Caki2 (cell line): ENCODE results near the gene TNC. TPM values are rescaled to one million over a fixed set of nuclear protein-coding genes. Genes with fewer than 3 reads are reported as not detected.

Experiments
- DNase-seq: peaks from one replicate; pipeline ENCODE4 v3.0.0-alpha.2; 2015; ENCODE audit warnings: low read depth
- in situ Hi-C: cut with HindIII; loops from 2 replicates; pipeline ENCODE4 v1.10.0; 2016; ENCODE audit warnings: low sequenced_read_pairs, low pct_unique_long_range_greater_than_20kb, mixed read lengths
- total RNA-seq: library from RNA; depleted of rRNA; stranded (reverse); fragments of >200 nt; shearing (Covaris generic); gene quantifications from 2 replicates; pipeline ENCODE4 v1.2.3, GENCODE V29; 2014; ENCODE audit warnings: low replicate concordance

The TNC gene
- total RNA-seq, 1 experiment from 2014 or later = 3.3 TPM

GRCh38 chr9:115071176-115071575, 46.8 kb downstream of the TNC start:
- in situ Hi-C loops = no loop called here
- DNase-seq = no peak

DNA sequence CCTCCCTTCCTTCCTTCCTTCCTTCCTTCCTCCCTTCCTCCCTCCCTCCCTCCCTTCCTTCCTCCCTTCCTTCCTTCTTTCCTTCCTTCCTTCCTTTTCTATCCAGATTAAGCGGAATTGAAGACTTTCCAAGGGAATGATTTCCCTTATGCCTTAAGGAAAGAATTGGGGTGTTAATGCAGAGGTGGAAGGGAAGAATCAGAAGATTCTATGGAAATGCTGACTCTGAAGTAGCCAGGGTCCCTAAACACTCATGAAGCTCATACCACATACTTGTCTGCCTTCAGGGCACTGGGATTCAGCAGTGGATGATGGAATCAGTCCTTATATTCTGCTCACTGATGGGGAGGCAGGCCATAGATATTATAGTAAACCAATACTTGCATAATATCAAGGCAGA, 48.2 kb downstream of the TNC start:
- in situ Hi-C loops = no loop called here
- no peak for DNase-seq

DNA sequence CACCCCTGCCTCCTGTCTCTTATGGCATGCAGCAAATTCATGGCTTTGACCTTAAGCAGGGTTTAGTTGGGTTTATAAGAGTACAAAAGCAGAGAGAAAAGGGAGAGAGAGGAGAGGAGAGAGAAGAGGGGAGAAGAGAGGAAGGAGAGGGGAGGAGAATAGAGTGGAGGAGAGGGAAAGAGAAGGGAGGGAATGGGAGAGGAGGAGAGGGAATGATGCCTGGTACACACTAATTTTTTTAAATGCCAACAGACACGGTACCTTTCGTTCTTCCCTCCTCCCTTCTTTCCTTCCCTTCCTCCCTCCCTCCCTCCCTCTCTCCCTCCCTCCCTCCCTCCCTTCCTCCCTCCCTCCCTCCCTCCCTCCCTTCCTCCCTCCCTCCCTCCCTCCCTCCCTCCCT, 48.7 kb downstream of the TNC start:
- no peak for DNase-seq
- in situ Hi-C loops = no loop called here

DNA sequence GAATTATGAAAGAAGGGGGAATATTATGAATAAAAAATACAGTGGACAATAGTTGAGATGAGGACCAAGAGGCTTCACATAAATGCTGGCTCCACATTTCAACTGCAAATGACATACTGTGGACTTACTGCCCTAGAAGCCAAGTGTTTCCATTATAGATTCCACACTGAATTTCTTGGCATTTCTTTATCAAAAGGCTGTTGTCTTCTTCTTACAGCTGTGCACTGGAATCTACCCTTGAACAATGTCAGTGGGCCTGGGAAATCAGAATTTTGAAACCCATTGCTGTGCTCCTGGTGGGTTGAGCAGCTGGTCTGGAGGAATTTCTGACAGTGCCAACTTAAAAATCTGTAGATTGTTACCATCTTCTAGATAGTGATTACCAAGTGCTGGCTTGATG, 49.9 kb downstream of the TNC start:
- no peak for DNase-seq
- in situ Hi-C loops = no loop called here

GRCh38 chr9:115063058-115063845, 54.7 kb downstream of the TNC start:
- no peak for DNase-seq
- in situ Hi-C loops = no loop called here

DNA sequence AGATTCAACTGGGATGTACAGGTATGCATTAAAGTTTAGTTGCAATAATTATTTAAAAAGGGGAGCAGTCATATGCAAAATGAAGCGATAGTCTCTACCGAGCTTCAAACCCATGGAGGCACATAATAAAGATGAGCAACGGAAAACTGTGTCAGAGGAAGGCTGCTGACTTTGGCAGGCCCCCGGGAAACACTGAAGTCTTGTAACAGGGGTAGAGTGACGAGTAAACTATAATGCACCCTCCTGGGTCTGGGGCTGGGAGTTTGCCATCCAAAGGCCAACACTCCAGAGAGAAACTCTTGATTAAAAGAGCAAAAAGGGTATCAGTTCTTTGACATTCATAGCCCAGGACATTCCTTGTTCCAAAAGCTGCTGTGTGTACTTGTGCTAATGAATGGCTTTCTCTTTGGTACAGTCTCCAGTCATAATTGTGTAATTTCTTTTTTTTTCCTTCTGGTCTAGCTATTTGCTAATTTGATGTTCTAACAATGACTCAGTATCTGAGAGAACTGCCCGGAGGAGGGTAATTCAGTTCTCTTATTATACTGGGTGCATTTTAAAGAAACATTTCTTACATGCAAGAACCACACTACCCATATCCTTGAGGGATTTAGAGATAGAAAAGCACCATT, 59.2 kb downstream of the TNC start:
- in situ Hi-C loops = no loop called here
- no peak for DNase-seq

DNA sequence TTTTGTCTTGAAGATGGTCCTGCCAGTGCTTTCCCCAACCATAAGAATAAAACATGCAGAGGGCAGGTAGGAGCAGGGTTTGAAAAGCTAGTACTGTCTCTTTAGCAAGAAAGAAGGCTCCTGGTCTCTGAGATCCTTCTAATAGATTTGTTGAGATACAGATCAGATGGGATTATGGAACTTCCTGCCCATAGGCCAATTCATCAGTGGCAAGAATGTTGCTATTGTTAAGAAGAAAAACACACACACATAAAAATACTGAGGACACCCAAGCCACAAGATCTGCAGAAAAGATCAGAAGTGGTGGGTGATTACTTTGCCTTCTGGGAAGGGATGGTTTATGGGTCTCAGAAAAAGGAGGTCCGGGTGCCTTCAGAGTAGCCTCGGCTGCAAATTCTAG, 59.8 kb downstream of the TNC start:
- in situ Hi-C loops = no loop called here
- no peak for DNase-seq

GRCh38 chr9:115057559-115057958, 60.4 kb downstream of the TNC start:
- in situ Hi-C loops = no loop called here
- no peak for DNase-seq

- in situ Hi-C loops = no loop called here
- no peak for DNase-seq
Measured at GRCh38 chr9:115050002-115050490, 67.9 kb downstream of the TNC start.

DNA sequence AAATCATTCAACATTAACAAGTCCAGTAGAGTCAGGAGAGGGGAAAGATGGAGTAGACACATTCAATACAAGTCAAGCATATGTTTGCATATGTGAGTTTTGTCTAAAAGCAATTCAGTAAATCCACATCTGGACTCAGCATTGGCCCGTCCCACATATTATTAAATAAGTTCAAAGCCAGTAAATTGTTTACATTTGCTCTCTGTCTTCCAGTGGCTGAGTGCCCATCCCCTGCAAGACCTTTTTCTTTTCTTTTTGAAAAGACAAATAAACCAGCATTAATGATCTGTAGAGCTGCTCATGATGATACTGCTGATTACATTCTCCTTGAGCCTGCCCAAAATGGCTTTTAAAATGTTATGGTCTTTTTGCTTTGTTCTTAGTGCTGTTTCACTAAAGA, 71.1 kb downstream of the TNC start:
- in situ Hi-C loops = no loop called here

DNA sequence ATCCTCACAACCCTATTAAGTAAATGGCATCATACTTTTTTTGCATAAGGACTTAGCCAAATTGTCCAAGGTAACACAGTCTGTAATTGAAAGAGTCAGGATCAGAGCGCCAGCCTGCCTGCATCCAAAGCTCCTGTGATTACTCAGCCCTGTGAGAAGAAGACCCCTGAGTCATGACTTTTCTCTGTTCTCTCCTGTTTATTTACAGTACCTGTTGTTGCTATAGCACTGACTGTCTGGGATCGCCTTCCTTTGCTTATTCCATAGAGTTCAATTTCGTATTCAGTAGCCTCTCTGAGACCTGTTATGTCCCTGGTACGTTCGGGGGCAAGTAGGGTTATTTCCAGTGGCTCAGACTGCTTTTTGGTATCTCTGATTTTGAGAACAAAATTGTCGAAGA, 71.8 kb downstream of the TNC start:
- no peak for DNase-seq
- in situ Hi-C loops = no loop called here

More for the DNA sequence above, 71.1 kb downstream of the TNC start:
- no peak for DNase-seq

GRCh38 chr9:115043632-115044031, 74.3 kb downstream of the TNC start:
- in situ Hi-C loops = no loop called here

GRCh38 chr9:115042781-115043509, 75.0 kb downstream of the TNC start:
- in situ Hi-C loops = no loop called here

More at GRCh38 chr9:115043632-115044031, 74.3 kb downstream of the TNC start:
- DNase-seq = no peak

GRCh38 chr9:115039516-115040120, 78.3 kb downstream of the TNC start:
- no peak for DNase-seq
- in situ Hi-C loops = no loop called here

More at GRCh38 chr9:115042781-115043509, 75.0 kb downstream of the TNC start:
- no peak for DNase-seq

- in situ Hi-C loops = no loop called here
- no peak for DNase-seq
Measured at GRCh38 chr9:115038178-115038577, 79.8 kb downstream of the TNC start.

DNA sequence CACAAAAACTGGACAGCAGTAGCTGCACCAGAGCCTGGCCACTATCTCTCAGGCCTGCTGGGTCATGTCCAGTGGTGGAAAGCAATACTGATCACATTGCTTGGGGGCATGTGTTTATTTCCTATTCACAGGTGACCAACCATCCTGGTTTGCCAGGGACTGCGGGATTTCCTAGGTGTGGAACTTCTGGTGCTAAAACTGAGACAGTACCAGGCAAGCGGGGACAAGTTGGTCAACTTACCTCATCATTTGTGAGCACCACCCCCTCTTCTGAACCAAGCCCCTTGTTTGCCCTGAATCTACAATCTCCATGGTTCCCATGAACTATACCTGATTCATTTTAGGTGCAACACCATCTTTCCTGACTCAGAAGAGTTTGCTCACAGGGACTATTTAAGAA, 81.3 kb downstream of the TNC start:
- in situ Hi-C loops = no loop called here
- no peak for DNase-seq

- no peak for DNase-seq
Measured at GRCh38 chr9:115035841-115036612, 81.9 kb downstream of the TNC start.

GRCh38 chr9:115034801-115035200, 83.2 kb downstream of the TNC start:
- in situ Hi-C loops = no loop called here
- no peak for DNase-seq

More at GRCh38 chr9:115035841-115036612, 81.9 kb downstream of the TNC start:
- in situ Hi-C loops = no loop called here
